ENCODE measurements around the gene ZNF467.

The ZNF467 gene

GRCh38 chr7:149734791-149735075, 38.7 kb downstream of the ZNF467 start:
- Histone ChIP-seq H3K4me3 (ENCODE audit: low read depth in 1 of 2, low read length in 2 of 2) (no peak overlapping the region), H3K27me3 (ENCODE audit: insufficient read depth, low read length, poor library complexity) (peaks cover 15% of the 10 kb centered on the region), H2AFZ (ENCODE audit: low read depth, low read length) (no peak overlapping the region), H3K9ac (ENCODE audit: low read depth, low read length) (no peak overlapping the region), H3K4me2 (ENCODE audit: insufficient read depth, low read length) (no peak overlapping the region), H3K9me3 (ENCODE audit: insufficient read depth, low read length, severe bottlenecking) (no peaks in the 10 kb centered on the region), H3K4me1 (ENCODE audit: insufficient read depth, low read length) (no peaks in the 10 kb centered on the region), H4K20me1 (ENCODE audit: insufficient read depth, low read length) (0 out of 2 replicates have a peak, but pooled peaks cover 3% of the 10 kb centered on the region), H3K36me3 (ENCODE audit: insufficient read depth, low read length) (no peaks in the 10 kb centered on the region), H3K27ac (ENCODE audit: low read length) (no peak overlapping the region), H3K79me2 (ENCODE audit: insufficient read depth, low read length) (no peaks in the 10 kb centered on the region)
- TF ChIP-seq CTCF (IDR thresholded peaks at IDR 0.05; ENCODE audit: borderline replicate concordance, extremely low read depth, low read length, poor library complexity, severe bottlenecking): no peak
- no peak for TF ChIP-seq EZH2 (IDR thresholded peaks at IDR 0.05; ENCODE audit: borderline replicate concordance, low read depth, low read length, severe bottlenecking)
- ATAC-seq (ENCODE audit: insufficient read depth, low read depth) (no peak), DNase-seq (no peak)

- ATAC-seq (ENCODE audit: insufficient read depth, low read depth): no peak
- Histone ChIP-seq H3K27me3 (ENCODE audit: insufficient read depth, low read length, poor library complexity) (peaks cover 15% of the 10 kb centered on the region), H4K20me1 (ENCODE audit: insufficient read depth, low read length) (0 out of 2 replicates have a peak, but pooled peaks cover 3% of the 10 kb centered on the region), H3K4me2 (ENCODE audit: insufficient read depth, low read length) (no peak overlapping the region), H3K9me3 (ENCODE audit: insufficient read depth, low read length, severe bottlenecking) (no peaks in the 10 kb centered on the region), H3K27ac (ENCODE audit: low read length) (no peak overlapping the region), H2AFZ (ENCODE audit: low read depth, low read length) (no peak overlapping the region), H3K9ac (ENCODE audit: low read depth, low read length) (no peak overlapping the region), H3K4me1 (ENCODE audit: insufficient read depth, low read length) (no peaks in the 10 kb centered on the region), H3K4me3 (ENCODE audit: low read depth in 1 of 2, low read length in 2 of 2) (no peak overlapping the region), H3K36me3 (ENCODE audit: insufficient read depth, low read length) (no peaks in the 10 kb centered on the region), H3K79me2 (ENCODE audit: insufficient read depth, low read length) (no peaks in the 10 kb centered on the region)
- TF ChIP-seq CTCF (IDR thresholded peaks at IDR 0.05; ENCODE audit: borderline replicate concordance, extremely low read depth, low read length, poor library complexity, severe bottlenecking): no peak
- TF ChIP-seq EZH2 (IDR thresholded peaks at IDR 0.05; ENCODE audit: borderline replicate concordance, low read depth, low read length, severe bottlenecking): no peak
- DNase-seq: no peak
Observed at GRCh38 chr7:149733924-149734790, 39.2 kb downstream of the ZNF467 start.

- H3K36me3 ChIP-seq (ENCODE audit: insufficient read depth, low read length): no peaks in the 10 kb centered on the region
- no peaks in the 10 kb centered on the region for H3K79me2 ChIP-seq (ENCODE audit: insufficient read depth, low read length)
- ATAC-seq (ENCODE audit: insufficient read depth, low read depth) (no peak), DNase-seq (no peak)
- no peak overlapping the region for H2AFZ ChIP-seq (ENCODE audit: low read depth, low read length)
- H4K20me1 ChIP-seq (ENCODE audit: insufficient read depth, low read length): 0 out of 2 replicates have a peak, but pooled peaks cover 3% of the 10 kb centered on the region
- H3K9ac ChIP-seq (ENCODE audit: low read depth, low read length): no peak overlapping the region
- H3K27ac ChIP-seq (ENCODE audit: low read length): no peak overlapping the region
- H3K27me3 ChIP-seq (ENCODE audit: insufficient read depth, low read length, poor library complexity): peaks cover 15% of the 10 kb centered on the region
- TF ChIP-seq EZH2 (IDR thresholded peaks at IDR 0.05; ENCODE audit: borderline replicate concordance, low read depth, low read length, severe bottlenecking): no peak
- H3K9me3 ChIP-seq (ENCODE audit: insufficient read depth, low read length, severe bottlenecking): no peaks in the 10 kb centered on the region
- no peaks in the 10 kb centered on the region for H3K4me1 ChIP-seq (ENCODE audit: insufficient read depth, low read length)
- H3K4me2 ChIP-seq (ENCODE audit: insufficient read depth, low read length): no peak overlapping the region
- no peak overlapping the region for H3K4me3 ChIP-seq (ENCODE audit: low read depth in 1 of 2, low read length in 2 of 2)
Observed at GRCh38 chr7:149733131-149733923, 40.1 kb downstream of the ZNF467 start.

- no peak for ATAC-seq (ENCODE audit: insufficient read depth, low read depth)
- Histone ChIP-seq H3K4me1 (ENCODE audit: insufficient read depth, low read length) (no peaks in the 10 kb centered on the region), H4K20me1 (ENCODE audit: insufficient read depth, low read length) (0 out of 2 replicates have a peak, but pooled peaks cover 3% of the 10 kb centered on the region), H3K27me3 (ENCODE audit: insufficient read depth, low read length, poor library complexity) (peaks cover 15% of the 10 kb centered on the region), H3K79me2 (ENCODE audit: insufficient read depth, low read length) (no peaks in the 10 kb centered on the region), H3K27ac (ENCODE audit: low read length) (no peak overlapping the region), H3K4me3 (ENCODE audit: low read depth in 1 of 2, low read length in 2 of 2) (no peak overlapping the region), H3K4me2 (ENCODE audit: insufficient read depth, low read length) (no peak overlapping the region), H3K9ac (ENCODE audit: low read depth, low read length) (no peak overlapping the region), H3K36me3 (ENCODE audit: insufficient read depth, low read length) (no peaks in the 10 kb centered on the region), H3K9me3 (ENCODE audit: insufficient read depth, low read length, severe bottlenecking) (no peaks in the 10 kb centered on the region), H2AFZ (ENCODE audit: low read depth, low read length) (no peak overlapping the region)
- TF ChIP-seq EZH2 (IDR thresholded peaks at IDR 0.05; ENCODE audit: borderline replicate concordance, low read depth, low read length, severe bottlenecking) (no peak), CTCF (IDR thresholded peaks at IDR 0.05; ENCODE audit: borderline replicate concordance, extremely low read depth, low read length, poor library complexity, severe bottlenecking) (no peak)
- no peak for DNase-seq
Observed at GRCh38 chr7:149732611-149733010, 40.8 kb downstream of the ZNF467 start.
